Testis (tissue), 2 donors: ENCODE measurements around the gene SASH1.

Experiments
- CTCF ChIP-seq, 3 experiments: fragments of 450-650 bp in 2 of 3; fragments of 200-600 bp in 1 of 3; sonication (generic) in 1 of 3; IDR thresholded peaks; one replicate each; pipeline ENCODE4 v1.5.1; 2016 to 2019; ENCODE audit warnings: antibody characterized with exemption in 3 of 3, mild to moderate bottlenecking in 2 of 3, moderate library complexity in 1 of 3
- POLR2A ChIP-seq: fragments of 450-650 bp; IDR thresholded peaks from one replicate; pipeline ENCODE4 v1.6.1; 2017; ENCODE audit warnings: antibody characterized with exemption, mild to moderate bottlenecking, moderate library complexity

GRCh38 chr6:148379481-148379880, 36.8 kb downstream of the SASH1 start:
- TF ChIP-seq CTCF (IDR thresholded peaks at IDR 0.05) (no peak), POLR2A (no peak)
